Neural progenitor cell (in vitro differentiated cells): Measurements from ENCODE around the gene TAS2R42.

Source experiments
- CTCF ChIP-seq: fragments of 200-600 bp; sonication (generic); IDR thresholded peaks from 2 replicates; pipeline ENCODE4 v1.5.1; 2017; ENCODE audit warnings: antibody characterized with exemption, mild to moderate bottlenecking
- EZH2 ChIP-seq: fragments of 200-600 bp; sonication (generic); IDR thresholded peaks from 2 replicates; pipeline ENCODE4 v1.6.1; 2017; ENCODE audit warnings: antibody characterized with exemption, mild to moderate bottlenecking, moderate library complexity
- EZH2phosphoT487 ChIP-seq: fragments of 200-600 bp; sonication (generic); IDR thresholded peaks from 2 replicates; pipeline ENCODE4 v1.6.1; 2017; ENCODE audit warnings: antibody characterized with exemption

DNA sequence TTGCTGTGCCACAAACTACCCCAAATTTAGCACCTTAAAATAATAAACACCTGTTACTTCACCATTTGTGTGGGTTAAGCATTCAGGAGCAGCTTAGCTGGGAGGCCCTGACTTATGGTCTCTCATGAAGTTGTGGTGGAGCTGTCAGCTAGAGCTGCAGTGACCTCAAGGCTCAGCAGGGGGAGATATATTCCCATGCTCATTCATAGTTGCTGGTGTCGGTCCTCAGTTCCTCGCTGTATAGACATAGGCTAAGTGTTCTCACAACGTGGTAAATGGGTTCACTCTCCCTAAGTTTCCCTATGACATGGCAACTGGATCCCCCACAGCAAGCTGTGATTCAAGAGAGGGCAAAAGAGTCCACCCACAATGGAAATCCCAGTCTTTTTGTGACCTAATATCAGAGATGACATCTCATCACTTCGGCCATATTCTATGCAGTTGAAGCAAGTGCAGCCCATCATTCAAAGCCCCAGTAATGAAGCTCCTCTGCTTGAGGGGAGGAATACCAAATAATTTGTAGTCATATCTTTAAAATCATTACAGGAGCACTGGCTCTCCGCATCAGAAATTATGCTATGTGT, 41.7 kb upstream of the TAS2R42 start:
- TF ChIP-seq EZH2phosphoT487 (no peak), CTCF (peak; percentile 80), EZH2 (no peak)
